ENCODE data around the gene NPW. TPM values are rescaled to one million over a fixed set of nuclear protein-coding genes. Genes with fewer than 3 reads are reported as not detected.

The NPW gene
- total and polyA plus RNA-seq, 9 of the 15 experiments (the other 6 are each of a cell fraction or from before 2014, with no cell fraction given), result 0.14 to 4.0 (median 2.6) TPM; not detected in 4

- no peak for TF ChIP-seq ZNF253 (CRISPR knock-in tag; conservative IDR thresholded peaks at IDR 0.05)
- TF ChIP-seq TCFL5 (CRISPR knock-in tag; conservative IDR thresholded peaks at IDR 0.05), result no peak
- TF ChIP-seq CEBPZ (IDR thresholded peaks at IDR 0.05; ENCODE audit: borderline replicate concordance, low read depth, low read length), result no peak
- no peak for TF ChIP-seq ILF3 (IDR thresholded peaks at IDR 0.05; ENCODE audit: borderline replicate concordance)
- TF ChIP-seq HINFP (tag; conservative IDR thresholded peaks at IDR 0.05; ENCODE audit: low read depth), result no peak
- no peak for TF ChIP-seq BRD4 (IDR thresholded peaks at IDR 0.05)
- TF ChIP-seq SREBF1 (IDR thresholded peaks at IDR 0.05; ENCODE audit: borderline replicate concordance, low read depth, low read length), result no peak
- no peak for TF ChIP-seq SIX5 (IDR thresholded peaks at IDR 0.05; ENCODE audit: borderline replicate concordance in 1 of 2, insufficient read depth in 1 of 2, low read depth in 1 of 2, low read length in 2 of 2)
- peak; percentile 52; the same call in 1 of the 2 replicates for TF ChIP-seq ZNF431 (CRISPR knock-in tag; IDR thresholded peaks at IDR 0.05)
- TF ChIP-seq GTF3C2 (IDR thresholded peaks at IDR 0.05; ENCODE audit: borderline replicate concordance, extremely low read depth, insufficient read length), result no peak
- TF ChIP-seq RBM17 (IDR thresholded peaks at IDR 0.05; ENCODE audit: borderline replicate concordance, low read depth, low read length), result no peak
- no peak for TF ChIP-seq ASH1L (IDR thresholded peaks at IDR 0.05; ENCODE audit: borderline replicate concordance, low read depth, partially characterized antibody)
- TF ChIP-seq MITF (IDR thresholded peaks at IDR 0.05), result no peak
- no peak for TF ChIP-seq NKRF (IDR thresholded peaks at IDR 0.05; ENCODE audit: borderline replicate concordance)
Observed at GRCh38 chr16:1991948-1992703, 27.5 kb upstream of the NPW start (continued).

Measured in K562 (cell line).